HepG2 (cell line): Measurements from ENCODE around the gene RPL23. TPM values are rescaled to one million over a fixed set of nuclear protein-coding genes. Genes with fewer than 3 reads are reported as not detected.

Experiments
- FOXA1 ChIP-seq, 2 experiments: fragments of 450-650 bp in 1 of 2; sonication (generic) in 1 of 2; formaldehyde crosslinking in 1 of 2; IDR thresholded peaks; 2 replicates each; pipeline versions ENCODE4 v1.4.0 to v1.6.1; 2016 to 2020; ENCODE audit warnings: missing genetic modification reagents in 1 of 2
- GATAD2A ChIP-seq: IDR thresholded peaks from 2 replicates; pipeline ENCODE4 v1.6.1; 2016
- GMEB2 ChIP-seq: IDR thresholded peaks from 2 replicates; pipeline ENCODE4 v1.6.1; 2016; ENCODE audit warnings: missing biosample characterization, missing genetic modification reagents, low read depth
- HNF4A ChIP-seq: sonication (generic); formaldehyde crosslinking; IDR thresholded peaks from 2 replicates; pipeline ENCODE4 v1.4.0; 2020; ENCODE audit warnings: missing genetic modification reagents
- HOMEZ ChIP-seq: IDR thresholded peaks from 2 replicates; pipeline ENCODE4 v1.6.1; 2016; ENCODE audit warnings: low read depth
- NKX3-1 ChIP-seq: sonication (generic); formaldehyde crosslinking; IDR thresholded peaks from 2 replicates; pipeline ENCODE4 v1.5.0; 2020; ENCODE audit warnings: missing genetic modification reagents
- POLR2AphosphoS5 ChIP-seq: IDR thresholded peaks from 2 replicates; pipeline ENCODE4 v1.6.1; 2012; ENCODE audit warnings: low read depth, low read length
- POLR2G ChIP-seq: fragments of 200-400 bp; formaldehyde crosslinking; IDR thresholded peaks from 2 replicates; pipeline ENCODE4 v1.6.1; 2018; ENCODE audit warnings: mild to moderate bottlenecking, low read depth, low read length, moderate library complexity
- ZNF275 ChIP-seq: sonication (generic); formaldehyde crosslinking; IDR thresholded peaks from 2 replicates; pipeline ENCODE4 v1.8.0; 2022; ENCODE audit warnings: missing genetic modification reagents, mild to moderate bottlenecking, inconsistent platforms, borderline replicate concordance
- ZNF441 ChIP-seq: sonication (generic); formaldehyde crosslinking; IDR thresholded peaks from 2 replicates; pipeline ENCODE4 v1.7.0; 2021; ENCODE audit warnings: missing genetic modification reagents, borderline replicate concordance
- ZNF562 ChIP-seq: sonication (generic); formaldehyde crosslinking; IDR thresholded peaks from 2 replicates; pipeline ENCODE4 v1.8.0; 2022; ENCODE audit warnings: missing genetic modification reagents, borderline replicate concordance
- ZNF629 ChIP-seq: sonication (generic); formaldehyde crosslinking; conservative IDR thresholded peaks from 2 replicates; pipeline ENCODE4 v1.5.0; 2020; ENCODE audit warnings: missing genetic modification reagents
- polyA plus RNA-seq, 8 experiments: library from polyadenylated mRNA; depleted of rRNA in 3 of 8; stranded (reverse) in 7 of 8; unstranded in 1 of 8; fragments of >200 nt; fragmentation: Illumina TruSeq in 4 of 8; extraction: Trizol in 4 of 8; gene quantifications; 2 replicates each; pipeline versions ENCODE4 v1.2.1 to v1.2.3, GENCODE V29; 2011 to 2016; ENCODE audit warnings: low read depth in 4 of 8, missing spikeins in 1 of 8, mixed read lengths in 1 of 8; ENCODE audit not compliant: insufficient read depth in 1 of 8
- total RNA-seq, 5 experiments: library from RNA; depleted of rRNA; stranded (reverse); fragments of >200 nt; fragmentation: Illumina TruSeq; extraction: Trizol; gene quantifications; 2 replicates each; pipeline ENCODE4 v1.2.3, GENCODE V29; 2016; ENCODE audit warnings: low read depth in 1 of 5
- TF ChIP-seq, protein P1 (sequence below): sonication (generic); formaldehyde crosslinking; IDR thresholded peaks from 2 replicates; pipeline ENCODE4 v1.4.0; 2020; ENCODE audit warnings: mild to moderate bottlenecking, missing genetic modification reagents

The RPL23 gene
- total and polyA plus RNA-seq, 2 of the 13 experiments (the other 11 are each of a cell fraction or from before 2014, with no cell fraction given) = 2,790 to 4,860 TPM

DNA sequence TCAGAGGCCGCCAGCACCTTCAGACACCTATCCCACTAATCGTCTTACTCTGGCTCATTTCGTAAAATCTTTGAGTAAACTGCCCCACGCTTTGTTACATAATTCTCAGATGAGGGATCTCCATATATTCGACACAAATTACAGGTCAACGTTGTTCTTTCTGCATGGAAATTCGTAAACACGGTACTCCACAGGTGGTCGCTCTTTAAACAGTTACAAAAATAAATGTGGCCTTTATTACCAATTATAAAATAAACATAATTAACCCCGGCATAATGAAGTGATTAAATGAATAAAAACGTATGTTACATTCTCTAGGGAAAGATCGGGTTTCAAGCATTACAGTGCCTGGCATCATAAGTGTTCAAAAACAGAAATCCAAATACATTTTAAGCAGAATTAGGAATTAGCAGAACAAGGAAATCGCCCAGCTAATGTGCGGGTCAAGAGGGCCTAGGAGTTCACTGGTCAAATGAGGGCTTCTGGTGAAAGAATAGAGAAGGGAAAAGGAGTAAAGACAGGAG lies 53.2 kb downstream of the RPL23 start (continued):
- TF ChIP-seq HOMEZ (CRISPR knock-in tag) = peak; percentile 2; the same call in 1 of the 2 replicates
- peak; percentile 80 for TF ChIP-seq POLR2AphosphoS5
- TF ChIP-seq ZNF629 = peak; percentile 46; the same call in 1 of the 2 replicates
- TF ChIP-seq ZNF562 (CRISPR knock-in tag) = no peak
- TF ChIP-seq ZNF441 (CRISPR knock-in tag) = 0 out of 2 replicates have a peak, but pooled peaks have one; percentile 9
- TF ChIP-seq NKX3-1 (CRISPR knock-in tag) = peak; percentile 17; the same call in 1 of the 2 replicates
- TF ChIP-seq ZNF275 = no peak
- TF ChIP-seq, protein P1, sequence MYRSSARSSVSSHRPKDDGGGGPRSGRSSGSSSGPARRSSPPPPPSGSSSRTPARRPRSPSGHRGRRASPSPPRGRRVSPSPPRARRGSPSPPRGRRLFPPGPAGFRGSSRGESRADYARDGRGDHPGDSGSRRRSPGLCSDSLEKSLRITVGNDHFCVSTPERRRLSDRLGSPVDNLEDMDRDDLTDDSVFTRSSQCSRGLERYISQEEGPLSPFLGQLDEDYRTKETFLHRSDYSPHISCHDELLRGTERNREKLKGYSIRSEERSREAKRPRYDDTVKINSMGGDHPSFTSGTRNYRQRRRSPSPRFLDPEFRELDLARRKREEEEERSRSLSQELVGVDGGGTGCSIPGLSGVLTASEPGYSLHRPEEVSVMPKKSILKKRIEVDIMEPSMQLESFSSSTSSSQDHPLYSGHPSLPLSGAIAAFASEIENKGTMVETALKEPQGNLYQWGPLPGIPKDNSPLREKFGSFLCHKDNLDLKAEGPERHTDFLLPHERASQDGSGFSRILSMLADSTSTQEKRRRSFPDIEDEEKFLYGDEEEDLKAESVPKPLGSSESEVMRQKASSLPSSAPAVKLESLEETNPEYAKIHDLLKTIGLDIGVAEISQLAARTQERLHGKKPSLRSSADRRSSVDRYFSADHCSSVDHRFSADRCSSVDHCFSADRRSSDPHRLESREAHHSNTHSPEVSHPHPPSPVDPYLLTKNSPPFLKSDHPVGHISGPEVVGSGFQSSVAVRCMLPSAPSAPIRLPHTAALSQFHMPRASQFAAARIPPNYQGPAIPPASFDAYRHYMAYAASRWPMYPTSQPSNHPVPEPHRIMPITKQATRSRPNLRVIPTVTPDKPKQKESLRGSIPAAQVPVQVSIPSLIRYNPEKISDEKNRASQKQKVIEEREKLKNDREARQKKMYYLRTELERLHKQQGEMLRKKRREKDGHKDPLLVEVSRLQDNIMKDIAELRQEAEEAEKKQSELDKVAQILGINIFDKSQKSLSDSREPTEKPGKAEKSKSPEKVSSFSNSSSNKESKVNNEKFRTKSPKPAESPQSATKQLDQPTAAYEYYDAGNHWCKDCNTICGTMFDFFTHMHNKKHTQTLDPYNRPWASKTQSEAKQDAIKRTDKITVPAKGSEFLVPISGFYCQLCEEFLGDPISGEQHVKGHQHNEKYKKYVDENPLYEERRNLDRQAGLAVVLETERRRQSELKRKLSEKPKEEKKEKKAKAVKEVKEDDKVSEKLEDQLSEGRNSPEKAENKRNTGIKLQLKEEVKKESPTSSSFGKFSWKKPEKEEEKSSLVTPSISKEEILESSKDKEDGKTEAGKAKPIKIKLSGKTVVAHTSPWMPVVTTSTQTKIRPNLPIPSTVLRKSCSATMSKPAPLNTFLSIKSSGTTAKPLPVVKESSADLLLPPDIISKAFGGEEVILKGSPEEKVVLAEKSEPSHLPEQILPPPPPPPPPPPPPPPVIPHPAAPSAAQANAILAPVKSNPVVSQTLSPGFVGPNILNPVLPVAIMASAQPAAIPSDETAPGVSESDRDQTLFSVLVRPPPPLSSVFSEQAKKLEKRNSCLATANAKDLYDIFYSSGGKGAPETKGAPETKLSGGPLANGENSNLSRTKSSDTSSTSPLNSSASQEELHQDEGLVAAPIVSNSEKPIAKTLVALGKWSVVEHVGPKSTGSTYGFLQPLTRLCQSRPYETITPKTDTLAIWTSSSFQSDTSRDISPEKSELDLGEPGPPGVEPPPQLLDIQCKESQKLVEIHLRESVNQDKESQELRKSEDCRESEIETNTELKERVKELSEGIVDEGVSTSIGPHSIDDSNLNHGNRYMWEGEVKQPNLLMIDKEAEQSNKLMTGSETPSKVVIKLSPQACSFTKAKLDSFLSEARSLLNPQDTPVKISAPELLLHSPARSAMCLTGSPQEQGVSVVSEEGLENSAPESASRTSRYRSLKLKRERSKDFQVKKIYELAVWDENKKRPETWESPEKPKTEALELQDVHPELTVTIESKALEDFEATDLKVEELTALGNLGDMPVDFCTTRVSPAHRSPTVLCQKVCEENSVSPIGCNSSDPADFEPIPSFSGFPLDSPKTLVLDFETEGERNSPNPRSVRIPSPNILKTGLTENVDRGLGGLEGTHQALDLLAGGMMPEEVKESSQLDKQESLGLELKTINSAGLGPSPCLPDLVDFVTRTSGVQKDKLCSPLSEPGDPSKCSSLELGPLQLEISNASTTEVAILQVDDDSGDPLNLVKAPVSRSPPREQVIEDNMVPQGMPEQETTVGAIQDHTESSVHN (CRISPR knock-in tag) = no peak
- TF ChIP-seq POLR2G = no peak; the same call in 1 of the 2 replicates
- no peak for TF ChIP-seq FOXA1 (IDR thresholded peaks at IDR 0.05)
- TF ChIP-seq FOXA1 (CRISPR knock-in tag; IDR thresholded peaks at IDR 0.05) = 0 out of 2 replicates have a peak, but pooled peaks have one; percentile 3
- TF ChIP-seq GATAD2A = peak; percentile 7; the same call in 1 of the 2 replicates
- TF ChIP-seq GMEB2 = 0 out of 2 replicates have a peak, but pooled peaks have one; percentile 11
- TF ChIP-seq HNF4A = peak; percentile 64; the same call in 1 of the 2 replicates
